Urinary bladder (tissue), 4 donors: ENCODE measurements around the gene TMEM258. TPM values are rescaled to one million over a fixed set of nuclear protein-coding genes. Genes with fewer than 3 reads are reported as not detected.

Experiments used
- DNase-seq: peaks from one replicate; pipeline ENCODE4 v3.0.0-alpha.2; 2015; ENCODE audit errors: extremely low spot score
- H3K27ac ChIP-seq: one replicate; pipeline ENCODE4 v1.5.1; 2013; ENCODE audit warnings: low read depth, mild to moderate bottlenecking, moderate library complexity
- H3K36me3 ChIP-seq: one replicate; pipeline ENCODE4 v1.6.1; 2013; ENCODE audit warnings: mild to moderate bottlenecking, moderate library complexity; ENCODE audit not compliant: insufficient read depth
- H3K4me1 ChIP-seq: one replicate; pipeline ENCODE4 v1.6.1; 2013; ENCODE audit warnings: mild to moderate bottlenecking, moderate library complexity; ENCODE audit not compliant: insufficient read depth
- H3K4me3 ChIP-seq: one replicate; pipeline ENCODE4 v1.5.1; 2013; ENCODE audit warnings: low read depth, low read length
- WGBS: extraction: QIAGEN DNeasy Blood & Tissue Kit; methylation state at CpG from one replicate; pipeline ENCODE4 v1.1.7; 2013; 5-methylcytosine and 5-hydroxymethylcytosine counted together
- polyA plus RNA-seq: library from polyadenylated mRNA; stranded (reverse); fragments of 200-250 nt; gene quantifications from one replicate; pipeline ENCODE4 v1.2.3, GENCODE V29; 2013
- total RNA-seq: library from RNA; depleted of rRNA; stranded (reverse); fragments of >200 nt; gene quantifications from one replicate; pipeline ENCODE4 v1.2.3, GENCODE V29; 2014
- donor health status: healthy with polysubstance abuse.
- donor health status: healthy.

Gene TMEM258
- total and polyA plus RNA-seq, 2 donors, result 86.6 to 153 TPM

GRCh38 chr11:61747192-61747966, 45.0 kb downstream of the TMEM258 start:
- Histone ChIP-seq H3K4me1 (no peaks in the 10 kb centered on the region), H3K4me3 (no peak overlapping the region), H3K36me3 (no peaks in the 10 kb centered on the region), H3K27ac (no peak overlapping the region)
- DNase-seq, result no peak
- 73% methylated on average over 19 of the region's 19 CpGs for WGBS

GRCh38 chr11:61746442-61747191, 45.8 kb downstream of the TMEM258 start:
- 80% methylated on average over 19 of the region's 19 CpGs for WGBS
- H3K4me1 ChIP-seq, result no peaks in the 10 kb centered on the region
- no peaks in the 10 kb centered on the region for H3K36me3 ChIP-seq
- H3K4me3 ChIP-seq, result no peak overlapping the region
- no peak for DNase-seq
- H3K27ac ChIP-seq, result no peak overlapping the region

- no peaks in the 10 kb centered on the region for H3K36me3 ChIP-seq
- H3K4me1 ChIP-seq, result no peaks in the 10 kb centered on the region
- no peak overlapping the region for H3K27ac ChIP-seq
- 57% methylated on average over 15 of the region's 15 CpGs for WGBS
- no peak for DNase-seq
- H3K4me3 ChIP-seq, result no peak overlapping the region
Observed at GRCh38 chr11:61745781-61746441, 46.5 kb downstream of the TMEM258 start.

- WGBS, result 90% methylated on average over 10 of the region's 10 CpGs
- Histone ChIP-seq H3K4me1 (no peaks in the 10 kb centered on the region), H3K4me3 (no peak overlapping the region), H3K27ac (no peak overlapping the region), H3K36me3 (no peaks in the 10 kb centered on the region)
- DNase-seq, result no peak
Observed at GRCh38 chr11:61744609-61745156, 47.7 kb downstream of the TMEM258 start.

- Histone ChIP-seq H3K4me3 (no peak overlapping the region), H3K4me1 (no peaks in the 10 kb centered on the region), H3K36me3 (no peaks in the 10 kb centered on the region), H3K27ac (no peak overlapping the region)
- no peak for DNase-seq
- WGBS, result 90% methylated on average over 20 of the region's 20 CpGs
Observed at GRCh38 chr11:61744181-61744580, 48.2 kb downstream of the TMEM258 start.

GRCh38 chr11:61743486-61744095, 48.8 kb downstream of the TMEM258 start:
- no peak for DNase-seq
- WGBS, result 93% methylated on average over 42 of the region's 42 CpGs
- Histone ChIP-seq H3K4me1 (no peaks in the 10 kb centered on the region), H3K4me3 (no peak overlapping the region), H3K36me3 (no peaks in the 10 kb centered on the region), H3K27ac (no peak overlapping the region)

- no peak overlapping the region for H3K27ac ChIP-seq
- 72% methylated on average over 7 of the region's 7 CpGs for WGBS
- H3K4me3 ChIP-seq, result no peak overlapping the region
- no peaks in the 10 kb centered on the region for H3K4me1 ChIP-seq
- DNase-seq, result no peak
- no peaks in the 10 kb centered on the region for H3K36me3 ChIP-seq
Observed at GRCh38 chr11:61742391-61742790, 50.0 kb downstream of the TMEM258 start.

GRCh38 chr11:61739966-61740365, 52.4 kb downstream of the TMEM258 start:
- Histone ChIP-seq H3K4me3 (no peak overlapping the region), H3K36me3 (no peaks in the 10 kb centered on the region), H3K4me1 (no peaks in the 10 kb centered on the region), H3K27ac (no peak overlapping the region)
- 77% methylated on average over 7 of the region's 7 CpGs for WGBS
- no peak for DNase-seq

- Histone ChIP-seq H3K4me1 (no peaks in the 10 kb centered on the region), H3K4me3 (no peak overlapping the region), H3K27ac (no peak overlapping the region), H3K36me3 (no peaks in the 10 kb centered on the region)
- DNase-seq, result no peak
- 93% methylated on average over 15 of the region's 15 CpGs for WGBS
Observed at GRCh38 chr11:61739413-61739812, 53.0 kb downstream of the TMEM258 start.

Other genes with a start within 250 kb of the TMEM258 start
- 1.1 TPM for gene SYT7, start 211.5 kb downstream of the TMEM258 start, total RNA-seq
- gene SYT7, start 211.5 kb downstream of the TMEM258 start, polyA plus RNA-seq, result 2.6 TPM
- 1.8 TPM for gene DAGLA, start 112.2 kb downstream of the TMEM258 start, total RNA-seq
- 2.5 TPM for gene DAGLA, start 112.2 kb downstream of the TMEM258 start, polyA plus RNA-seq
- gene MYRF, start 40.0 kb downstream of the TMEM258 start, total RNA-seq, result 4.7 TPM
- 0.79 TPM for gene MYRF, start 40.0 kb downstream of the TMEM258 start, polyA plus RNA-seq
- gene FEN1, start 312 bp upstream of the TMEM258 start, total RNA-seq, result 13.1 TPM
- 9.6 TPM for gene FEN1, start 312 bp upstream of the TMEM258 start, polyA plus RNA-seq
- 68.7 TPM for gene FADS1, start 24.4 kb upstream of the TMEM258 start, total RNA-seq
- gene FADS1, start 24.4 kb upstream of the TMEM258 start, polyA plus RNA-seq, result 18.0 TPM
- gene FADS2, start 35.7 kb upstream of the TMEM258 start, total RNA-seq, result 75.1 TPM
- 33.3 TPM for gene FADS2, start 35.7 kb upstream of the TMEM258 start, polyA plus RNA-seq
- gene FADS3, start 98.9 kb upstream of the TMEM258 start, total RNA-seq, result 17.8 TPM
- 43.5 TPM for gene FADS3, start 98.9 kb upstream of the TMEM258 start, polyA plus RNA-seq
- gene RAB3IL1, start 125.0 kb upstream of the TMEM258 start, total RNA-seq, result 13.0 TPM
- 30.6 TPM for gene RAB3IL1, start 125.0 kb upstream of the TMEM258 start, polyA plus RNA-seq
- gene BEST1, start 157.8 kb upstream of the TMEM258 start, total RNA-seq, result 2.0 TPM
- gene BEST1, start 157.8 kb upstream of the TMEM258 start, polyA plus RNA-seq, result 6.7 TPM
- 523 TPM for gene FTH1, start 175.0 kb upstream of the TMEM258 start, total RNA-seq
- 5,662 TPM for gene FTH1, start 175.0 kb upstream of the TMEM258 start, polyA plus RNA-seq